Gastrocnemius medialis (tissue), 4 donors: ENCODE measurements around the gene ILDR1. TPM values are rescaled to one million over a fixed set of nuclear protein-coding genes. Genes with fewer than 3 reads are reported as not detected.

Experiments used
- ATAC-seq, 2 donors: fragments of 150-250 bp; one replicate each; pipeline ENCODE4 v1.9.1; 2016
- DNase-seq, 2 donors: peaks; one replicate each; pipeline ENCODE4 v3.0.0-alpha.2; 2019
- H3K27ac ChIP-seq, 4 donors: fragments of 200-600 bp; sonication (generic); 1 replicate in 1 of 4; 2 replicates in 3 of 4; pipeline ENCODE4 v1.5.1; 2016 to 2018; ENCODE audit warnings: mild to moderate bottlenecking in 2 of 4, moderate library complexity in 1 of 4
- H3K27me3 ChIP-seq, 3 donors: fragments of 200-600 bp; sonication (generic) in 2 of 3; 1 replicate in 1 of 3; 2 replicates in 2 of 3; pipeline versions ENCODE4 v1.5.1 to v1.6.0; 2016 to 2019; ENCODE audit warnings: mild to moderate bottlenecking in 1 of 3, moderate library complexity in 1 of 3
- H3K36me3 ChIP-seq, 2 donors: fragments of 200-600 bp; sonication (generic) in 1 of 2; one replicate each; pipeline ENCODE4 v1.5.1; 2017 to 2018
- H3K4me1 ChIP-seq, 2 donors: fragments of 200-600 bp; sonication (generic) in 1 of 2; one replicate each; pipeline ENCODE4 v1.5.1; 2016 to 2017; ENCODE audit warnings: mild to moderate bottlenecking in 2 of 2
- H3K4me3 ChIP-seq, 4 donors: fragments of 200-600 bp; sonication (generic) in 3 of 4; 1 replicate in 1 of 4; 2 replicates in 3 of 4; pipeline ENCODE4 v1.5.1; 2016 to 2019; ENCODE audit warnings: mild to moderate bottlenecking in 2 of 4
- H3K9me3 ChIP-seq, 3 donors: fragments of 200-600 bp; sonication (generic) in 2 of 3; 1 replicate in 1 of 3; 2 replicates in 2 of 3; pipeline ENCODE4 v1.5.1; 2016 to 2019
- CTCF ChIP-seq, 5 experiments: fragments of 450-650 bp in 3 of 5; fragments of 200-600 bp in 2 of 5; sonication (generic) in 2 of 5; IDR thresholded peaks in 4 of 5; conservative IDR thresholded peaks in 1 of 5; 1 replicate in 4 of 5; 2 replicates in 1 of 5; pipeline ENCODE4 v1.5.1; 2016 to 2019; ENCODE audit warnings: antibody characterized with exemption in 5 of 5, mild to moderate bottlenecking in 3 of 5, moderate library complexity in 3 of 5
- POLR2A ChIP-seq, 2 donors: fragments of 450-650 bp; IDR thresholded peaks; one replicate each; pipeline ENCODE4 v1.6.1; 2017; ENCODE audit warnings: antibody characterized with exemption in 2 of 2, mild to moderate bottlenecking in 2 of 2, moderate library complexity in 2 of 2
- in situ Hi-C, 4 donors: fragments of 200-750 bp; cut with MboI; loops; one replicate each; pipeline versions ENCODE4 v1.15.0 to v1.8.0; 2017; ENCODE audit warnings: low sequenced_read_pairs in 4 of 4
- intact Hi-C: fragments of 100-400 bp; cut with DNase I; formaldehyde crosslinking; loops from one replicate; pipeline ENCODE4 v1.15.1; 2023; ENCODE audit warnings: low total_unique reads
- total RNA-seq, 4 donors: library from RNA; depleted of rRNA; stranded (reverse); fragments of >200 nt; gene quantifications; one replicate each; pipeline versions ENCODE4 v1.1.0 to v1.2.3, GENCODE V29; 2016

Gene ILDR1
- total RNA-seq, 4 donors from 2014 or later, result not detected

- intact Hi-C loops, result no loop called here
- in situ Hi-C loops, result no loop called here
- Histone ChIP-seq H3K4me3 (no peak overlapping the region), H3K36me3 (no peaks in the 10 kb centered on the region), H3K27me3 (no peaks in the 10 kb centered on the region), H3K27ac (no peak overlapping the region), H3K4me1 (no peaks in the 10 kb centered on the region), H3K9me3 (no peaks in the 10 kb centered on the region)
- TF ChIP-seq POLR2A (IDR thresholded peaks at IDR 0.05) (no peak), CTCF (IDR thresholded peaks at IDR 0.05 in 4 of 5, conservative IDR thresholded peaks at IDR 0.05 in 1 of 5) (no peak)
- no peak for DNase-seq
- ATAC-seq, result no peak
Measured at GRCh38 chr3:122002611-122003010, 19.4 kb downstream of the ILDR1 start.

GRCh38 chr3:122001892-122002291, 20.2 kb downstream of the ILDR1 start:
- in situ Hi-C loops, result no loop called here
- intact Hi-C loops, result no loop called here
- no peak for DNase-seq
- no peak for ATAC-seq
- Histone ChIP-seq H3K9me3 (no peaks in the 10 kb centered on the region), H3K4me3 (no peak overlapping the region), H3K4me1 (no peaks in the 10 kb centered on the region), H3K27ac (no peak overlapping the region), H3K27me3 (no peaks in the 10 kb centered on the region), H3K36me3 (no peaks in the 10 kb centered on the region)
- TF ChIP-seq POLR2A (IDR thresholded peaks at IDR 0.05) (no peak), CTCF (IDR thresholded peaks at IDR 0.05 in 4 of 5, conservative IDR thresholded peaks at IDR 0.05 in 1 of 5) (no peak)

- DNase-seq (no peak), ATAC-seq (no peak)
- Histone ChIP-seq H3K9me3 (no peaks in the 10 kb centered on the region), H3K4me3 (no peak overlapping the region), H3K4me1 (no peaks in the 10 kb centered on the region), H3K36me3 (no peaks in the 10 kb centered on the region), H3K27me3 (no peaks in the 10 kb centered on the region), H3K27ac (no peak overlapping the region)
- intact Hi-C loops, result no loop called here
- TF ChIP-seq CTCF (IDR thresholded peaks at IDR 0.05 in 4 of 5, conservative IDR thresholded peaks at IDR 0.05 in 1 of 5), result no peak
- no peak for TF ChIP-seq POLR2A (IDR thresholded peaks at IDR 0.05)
- in situ Hi-C loops, result no loop called here
Measured at GRCh38 chr3:122000936-122001605, 21.0 kb downstream of the ILDR1 start.

GRCh38 chr3:121999931-122000330, 22.1 kb downstream of the ILDR1 start:
- in situ Hi-C loops, result no loop called here
- H3K9me3 ChIP-seq, result no peaks in the 10 kb centered on the region

More at GRCh38 chr3:121999931-122000330, 22.1 kb downstream of the ILDR1 start:
- intact Hi-C loops, result loop anchor here (5.0 kb wide), 1 partner anchor 453 kb away; the partner anchor contains the start of gene POLQ
- no peaks in the 10 kb centered on the region for H3K27me3 ChIP-seq
- no peaks in the 10 kb centered on the region for H3K4me1 ChIP-seq
- H3K4me3 ChIP-seq, result no peak overlapping the region
- DNase-seq, result no peak
- H3K27ac ChIP-seq, result no peak overlapping the region
- ATAC-seq, result no peak
- TF ChIP-seq CTCF (IDR thresholded peaks at IDR 0.05 in 4 of 5, conservative IDR thresholded peaks at IDR 0.05 in 1 of 5), result no peak
- no peak for TF ChIP-seq POLR2A (IDR thresholded peaks at IDR 0.05)
- H3K36me3 ChIP-seq, result no peaks in the 10 kb centered on the region
